GM23338 (cell line): ENCODE data around the gene SASS6. TPM values are rescaled to one million over a fixed set of nuclear protein-coding genes. Genes with fewer than 3 reads are reported as not detected.
"Not testable (repeated sequence)": the region's sequence is repeated elsewhere in the genome, so short reads cannot be mapped to it uniquely, and the experiment has no call there.

Source experiments
- ATAC-seq: fragments of 200-7000 bp; cut with Tn5 transposase; 3 replicates; pipeline ENCODE4 v1.9.1; 2020
- DNase-seq: peaks from one replicate; pipeline ENCODE4 v3.0.0-alpha.2; 2015; ENCODE audit warnings: low spot score
- H2AFZ ChIP-seq: fragments of 200-600 bp; sonication (generic); 2 replicates; pipeline ENCODE4 v1.8.0; 2016; ENCODE audit warnings: antibody characterized with exemption, mild to moderate bottlenecking, moderate library complexity
- H3F3A ChIP-seq: fragments of 200-600 bp; sonication (generic); replicated peaks from 2 replicates; pipeline ENCODE4 v1.8.0; 2017; ENCODE audit warnings: antibody characterized with exemption, mixed run types, low read depth
- H3K27ac ChIP-seq: fragments of 200-600 bp; sonication (generic); 2 replicates; pipeline ENCODE4 v1.6.1; 2016; ENCODE audit warnings: low read depth
- H3K27me3 ChIP-seq: fragments of 200-600 bp; sonication (generic); 2 replicates; pipeline ENCODE4 v1.8.0; 2016; ENCODE audit warnings: mild to moderate bottlenecking, mixed run types, moderate library complexity; ENCODE audit not compliant: insufficient read depth
- H3K36me3 ChIP-seq: fragments of 200-600 bp; sonication (generic); 2 replicates; pipeline ENCODE4 v1.8.0; 2016; ENCODE audit warnings: mild to moderate bottlenecking; ENCODE audit not compliant: insufficient read depth
- H3K4me1 ChIP-seq: fragments of 200-600 bp; sonication (generic); 2 replicates; pipeline ENCODE4 v1.8.0; 2016; ENCODE audit warnings: mild to moderate bottlenecking, moderate library complexity; ENCODE audit not compliant: insufficient read depth
- H3K4me2 ChIP-seq: fragments of 200-600 bp; sonication (generic); 2 replicates; pipeline ENCODE4 v1.7.1; 2017; ENCODE audit warnings: mixed run types
- H3K4me3 ChIP-seq: fragments of 200-600 bp; sonication (generic); 2 replicates; pipeline ENCODE4 v1.6.1; 2016; ENCODE audit warnings: mixed run types
- H3K79me2 ChIP-seq: fragments of 200-600 bp; sonication (generic); replicated peaks from 2 replicates; pipeline ENCODE4 v1.8.0; 2017; ENCODE audit warnings: mild to moderate bottlenecking; ENCODE audit not compliant: insufficient read depth
- H3K9me2 ChIP-seq: fragments of 200-600 bp; sonication (generic); 2 replicates; pipeline ENCODE4 v1.8.0; 2017; ENCODE audit not compliant: insufficient read depth
- H4K20me1 ChIP-seq: fragments of 200-600 bp; sonication (generic); replicated peaks from 2 replicates; pipeline ENCODE4 v1.8.0; 2017; ENCODE audit warnings: mild to moderate bottlenecking; ENCODE audit not compliant: insufficient read depth
- H3K27ac Mint-ChIP-seq: 2 replicates; pipeline ENCODE4 v1.8.0; 2020; ENCODE audit warnings: inconsistent platforms, mild to moderate bottlenecking, moderate library complexity, mixed read lengths
- H3K27me3 Mint-ChIP-seq: 3 replicates; pipeline ENCODE4 v1.8.0; 2022; ENCODE audit warnings: low read depth, mild to moderate bottlenecking, moderate library complexity, mixed read lengths, inconsistent platforms; ENCODE audit not compliant: insufficient read depth, poor library complexity
- H3K36me3 Mint-ChIP-seq: 3 replicates; pipeline ENCODE4 v1.8.0; 2021; ENCODE audit warnings: low read depth, mild to moderate bottlenecking, inconsistent platforms, moderate library complexity, mixed read lengths
- H3K4me1 Mint-ChIP-seq: 3 replicates; pipeline ENCODE4 v1.8.0; 2020; ENCODE audit warnings: mild to moderate bottlenecking, inconsistent platforms, mixed read lengths
- H3K4me3 Mint-ChIP-seq: 3 replicates; pipeline ENCODE4 v1.8.0; 2021; ENCODE audit warnings: moderate library complexity, mild to moderate bottlenecking, inconsistent platforms, mixed read lengths
- H3K9me3 Mint-ChIP-seq: 3 replicates; pipeline ENCODE4 v1.8.0; 2020; ENCODE audit warnings: moderate library complexity, mild to moderate bottlenecking, inconsistent platforms, mixed read lengths
- CTCF ChIP-seq, 2 experiments: fragments of 200-600 bp in 1 of 2; sonication (generic) in 1 of 2; conservative IDR thresholded peaks; 2 replicates each; pipeline versions ENCODE4 v1.5.1 to v1.6.1; 2016 to 2017; ENCODE audit warnings: antibody characterized with exemption in 2 of 2, low read depth in 2 of 2, mild to moderate bottlenecking in 2 of 2, moderate library complexity in 1 of 2
- ETS1 ChIP-seq: IDR thresholded peaks from 2 replicates; pipeline ENCODE4 v1.6.1; 2016; ENCODE audit warnings: antibody characterized with exemption
- EZH2phosphoT487 ChIP-seq: fragments of 200-600 bp; sonication (generic); IDR thresholded peaks from one replicate; pipeline ENCODE4 v1.8.1; 2018; ENCODE audit warnings: antibody characterized with exemption; ENCODE audit not compliant: unreplicated experiment
- JUNB ChIP-seq: IDR thresholded peaks from one replicate; pipeline ENCODE4 v1.6.1; 2016; ENCODE audit warnings: antibody characterized with exemption; ENCODE audit not compliant: unreplicated experiment
- STAT1 ChIP-seq: IDR thresholded peaks from one replicate; pipeline ENCODE4 v1.6.1; 2016; ENCODE audit warnings: antibody characterized with exemption; ENCODE audit not compliant: unreplicated experiment
- ZNF114 ChIP-seq: fragments of 250-450 bp; sonication (Bioruptor Pico); IDR thresholded peaks from 2 replicates; pipeline ENCODE4 v1.5.0; 2020; ENCODE audit warnings: mild to moderate bottlenecking, moderate library complexity
- ZNF462 ChIP-seq: fragments of 250-450 bp; sonication (Bioruptor Pico); IDR thresholded peaks from 2 replicates; pipeline ENCODE4 v1.5.0; 2020; ENCODE audit warnings: mild to moderate bottlenecking, moderate library complexity
- polyA plus RNA-seq: library from polyadenylated mRNA; unstranded; fragments of >200 nt; fragmentation: Nextera tagmentation; extraction: Ambion mirVana; gene quantifications from 2 replicates; pipeline ENCODE4 v1.2.1, GENCODE V29; 2016
- total RNA-seq: library from RNA; depleted of rRNA; stranded (reverse); fragments of >200 nt; shearing (Covaris generic); gene quantifications from 2 replicates; pipeline ENCODE4 v1.2.3, GENCODE V29; 2014

The SASS6 gene
- total and polyA plus RNA-seq, 2 experiments from 2014 or later, result 17.0 to 21.1 TPM

GRCh38 chr1:100050139-100050538 lies 82.6 kb downstream of the SASS6 start:
- TF ChIP-seq CTCF (conservative IDR thresholded peaks at IDR 0.05; ENCODE audit: low read depth in 2 of 2) (no peak), ZNF462 (CRISPR knock-in tag) (no peak), ETS1 (no peak), STAT1 (no peak), ZNF114 (no peak), EZH2phosphoT487 (no peak), JUNB (no peak)
- Histone ChIP-seq H3K79me2 (peaks cover 100% of the 10 kb centered on the region), H3K27ac (no peak overlapping the region), H3F3A (no peaks in the 10 kb centered on the region), H3K27me3 (no peaks in the 10 kb centered on the region), H2AFZ (no peak overlapping the region), H3K36me3 (peaks cover 3% of the 10 kb centered on the region; the same call in 1 of the 2 replicates), H3K4me2 (no peak overlapping the region), H4K20me1 (peaks cover 11% of the 10 kb centered on the region), H3K4me3 (no peak overlapping the region), H3K9me2 (no peaks in the 10 kb centered on the region), H3K4me1 (peaks cover 38% of the 10 kb centered on the region)
- H3K27me3 Mint-ChIP-seq, result peaks cover 2% of the 10 kb centered on the region
- H3K4me1 Mint-ChIP-seq, result peaks cover 34% of the 10 kb centered on the region
- no peak overlapping the region for H3K4me3 Mint-ChIP-seq
- peaks cover 10% of the 10 kb centered on the region; the same call in 2 of the 3 replicates for H3K36me3 Mint-ChIP-seq
- peak overlapping the region; percentile 95 for H3K27ac Mint-ChIP-seq
- H3K9me3 Mint-ChIP-seq, result no peaks in the 10 kb centered on the region
- ATAC-seq (no peak), DNase-seq (no peak)

DNA sequence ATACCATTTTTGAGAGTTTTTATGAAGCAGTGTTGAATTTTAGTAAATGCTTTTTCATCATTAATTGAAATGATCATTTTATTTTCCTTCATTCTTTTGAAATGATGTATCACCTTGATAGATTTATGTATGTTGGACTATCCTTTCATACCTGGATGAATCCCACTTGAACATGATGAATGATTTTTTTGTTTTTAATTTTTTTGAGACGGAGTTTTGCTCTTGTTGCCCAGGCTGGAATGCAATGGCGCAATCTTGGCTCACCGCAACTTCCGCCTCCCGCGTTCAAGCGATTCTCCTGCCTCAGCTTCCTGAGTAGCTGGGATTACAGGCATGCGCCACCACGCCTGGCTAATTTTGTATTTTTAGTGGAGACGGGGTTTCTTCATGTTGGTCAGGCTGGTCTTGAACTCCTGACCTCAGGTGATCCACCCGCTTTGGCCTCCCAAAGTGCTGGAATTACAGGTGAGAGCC lies 85.5 kb downstream of the SASS6 start:
- peak overlapping the region; percentile 68 for H3K27ac Mint-ChIP-seq
- DNase-seq, H3K9me2 ChIP-seq, H3K9me3 Mint-ChIP-seq, H3K27me3 Mint-ChIP-seq, H3K4me3 ChIP-seq, H2AFZ ChIP-seq, H3K36me3 ChIP-seq, H3K27me3 ChIP-seq, ATAC-seq, H3K4me3 Mint-ChIP-seq, H3F3A ChIP-seq: not testable (repeated sequence)
- peaks cover 40% of the 10 kb centered on the region for H3K4me1 Mint-ChIP-seq
- peaks cover 23% of the 10 kb centered on the region; the same call in 2 of the 3 replicates for H3K36me3 Mint-ChIP-seq
- H3K27ac ChIP-seq, result peak overlapping the region; percentile 60; the same call in 1 of the 2 replicates
- peak overlapping the region; percentile 33 for H3K4me2 ChIP-seq
- peaks cover 18% of the 10 kb centered on the region; the same call in 1 of the 2 replicates for H4K20me1 ChIP-seq
- H3K4me1 ChIP-seq, result peaks cover 38% of the 10 kb centered on the region
- H3K79me2 ChIP-seq, result peaks cover 100% of the 10 kb centered on the region
